Epithelial cell of esophagus (primary cell): ENCODE results near the gene PRKCZ.

Experiments used
- DNase-seq: peaks from one replicate; pipeline ENCODE4 v3.0.0; 2010; ENCODE audit warnings: low read depth
- H3K4me3 ChIP-seq: 2 replicates; pipeline ENCODE4 v1.5.1; 2011; ENCODE audit warnings: mild to moderate bottlenecking, low read length, control low read depth
- CTCF ChIP-seq: IDR thresholded peaks from 2 replicates; pipeline ENCODE4 v1.5.1; 2011; ENCODE audit warnings: low read depth, mild to moderate bottlenecking, low read length, control low read depth, inconsistent platforms; ENCODE audit not compliant: insufficient read depth; ENCODE audit errors: missing control alignments

PRKCZ gene

DNA sequence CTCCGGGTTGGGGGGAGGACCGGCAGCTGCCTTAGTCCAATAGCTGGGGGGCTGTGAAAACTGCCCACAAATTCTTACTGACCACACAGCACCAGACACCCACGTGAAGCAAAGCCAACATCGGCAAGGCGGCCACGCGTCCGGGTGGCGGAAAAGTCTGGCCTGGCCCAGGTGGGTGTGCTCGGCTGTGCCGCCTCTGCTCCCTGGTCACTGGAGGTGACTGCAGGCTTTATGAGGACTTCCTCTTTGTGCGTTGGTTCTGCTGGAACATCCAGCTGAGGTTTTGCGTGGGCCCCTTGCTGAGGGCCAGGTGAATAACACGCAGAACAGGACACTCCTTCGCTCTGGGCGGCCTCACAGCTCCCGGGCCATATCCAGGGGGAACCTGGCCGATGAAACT lies 108.9 kb downstream of the PRKCZ start:
- DNase-seq = no peak
- TF ChIP-seq CTCF = no peak
- no peak overlapping the region for H3K4me3 ChIP-seq

- no peak for TF ChIP-seq CTCF
- no peak overlapping the region for H3K4me3 ChIP-seq
- no peak for DNase-seq
Measured at GRCh38 chr1:2160451-2161300, 110.5 kb downstream of the PRKCZ start.

DNA sequence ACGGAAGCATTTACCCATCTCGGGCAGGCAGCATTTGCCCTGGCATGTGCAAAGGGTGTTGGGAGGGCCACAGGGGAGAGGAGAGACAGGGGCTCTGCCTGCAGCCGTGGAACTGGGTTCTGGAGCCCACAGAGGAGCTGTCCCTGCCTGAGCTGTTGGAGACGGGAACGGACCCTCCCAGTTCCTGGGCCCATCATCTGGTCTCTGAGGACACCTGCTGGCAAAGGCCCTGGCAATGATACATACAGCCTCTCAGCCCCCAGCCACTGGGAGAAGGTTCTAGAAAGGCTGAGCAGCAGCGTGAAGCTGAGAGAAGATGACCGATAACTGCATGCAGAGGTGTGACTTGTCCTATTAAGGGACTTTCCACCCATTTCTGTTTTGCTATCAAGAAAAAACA lies 113.0 kb downstream of the PRKCZ start:
- TF ChIP-seq CTCF = no peak
- DNase-seq = no peak
- no peak overlapping the region for H3K4me3 ChIP-seq

GRCh38 chr1:2165646-2166045 lies 115.4 kb downstream of the PRKCZ start:
- no peak for DNase-seq
- no peak overlapping the region for H3K4me3 ChIP-seq
- TF ChIP-seq CTCF = no peak

GRCh38 chr1:2166254-2166653 lies 116.0 kb downstream of the PRKCZ start:
- H3K4me3 ChIP-seq = no peak overlapping the region
- no peak for TF ChIP-seq CTCF
- no peak for DNase-seq

DNA sequence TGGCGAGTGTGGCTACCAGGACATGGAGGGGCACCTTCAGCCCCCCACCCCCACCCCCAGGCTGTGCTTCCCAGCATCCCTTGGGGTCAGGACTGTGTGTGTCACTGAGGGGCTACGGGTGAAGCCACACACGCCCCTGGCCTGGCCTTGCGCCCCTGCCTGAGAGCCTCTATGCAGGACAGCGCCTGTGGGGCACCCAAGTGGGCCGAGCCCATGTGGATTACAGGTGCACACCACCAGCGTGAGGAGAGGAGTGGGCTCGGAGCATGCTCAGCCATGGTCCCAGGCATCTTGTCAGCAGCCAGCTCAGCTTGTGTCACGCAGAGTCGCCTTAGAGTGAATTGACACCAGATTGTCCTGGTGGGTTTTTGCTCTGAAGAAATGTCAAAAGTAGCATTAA lies 116.5 kb downstream of the PRKCZ start:
- no peak for DNase-seq
- no peak for TF ChIP-seq CTCF
- no peak overlapping the region for H3K4me3 ChIP-seq

- no peak for DNase-seq
- TF ChIP-seq CTCF = no peak
- no peak overlapping the region for H3K4me3 ChIP-seq
Measured at GRCh38 chr1:2168090-2168489, 117.9 kb downstream of the PRKCZ start.
